T-cell (primary cell): ENCODE data around the gene A2M. TPM values are rescaled to one million over a fixed set of nuclear protein-coding genes. Genes with fewer than 3 reads are reported as not detected.

Source experiments
- ATAC-seq, 4 experiments: fragments of 200-7000 bp in 3 of 4; fragments of 150-1000 bp in 1 of 4; cut with Tn5 transposase; replicated peaks in 1 of 4; 1 replicate in 3 of 4; 2 replicates in 1 of 4; pipeline ENCODE4 v1.10.0; 2021; ENCODE audit warnings: moderate library complexity in 3 of 4, mild to moderate bottlenecking in 2 of 4, moderate number of reproducible peaks in 1 of 4
- CTCF ChIA-PET, 2 donors: fragments of 300-600 bp; sonication (Branson Sonifier 250); formaldehyde crosslinking; loops; one replicate each; lab custom pipeline; 2022; ENCODE audit warnings: antibody characterized with exemption in 2 of 2; lab: Charles Lee
- POLR2A ChIA-PET, 2 donors: fragments of 300-600 bp; sonication (Branson Sonifier 250); formaldehyde crosslinking; loops; one replicate each; lab custom pipeline; 2022; ENCODE audit warnings: antibody characterized with exemption in 2 of 2; lab: Charles Lee
- DNase-seq, 35 experiments: peaks; one replicate each; pipeline versions ENCODE4 v3.0.0 to v3.0.0-alpha.2; 2013 to 2023
- H3K27ac ChIP-seq: one replicate; pipeline ENCODE4 v1.5.1; 2013; ENCODE audit warnings: low read length
- H3K27me3 ChIP-seq, 2 experiments: replicated peaks in 1 of 2; 1 replicate in 1 of 2; 2 replicates in 1 of 2; pipeline versions ENCODE4 v1.6.1 to v1.7.0; 2013; ENCODE audit warnings: low read length in 1 of 2, mixed read lengths in 1 of 2; ENCODE audit not compliant: control insufficient read depth in 2 of 2, insufficient read depth in 2 of 2; ENCODE audit errors: extremely low read depth in 1 of 2
- H3K36me3 ChIP-seq, 2 donors: 1 replicate in 1 of 2; 2 replicates in 1 of 2; pipeline versions ENCODE4 v1.6.1 to v1.7.0; 2013; ENCODE audit warnings: low read length in 1 of 2; ENCODE audit not compliant: control insufficient read depth in 2 of 2, insufficient read depth in 1 of 2; ENCODE audit errors: extremely low read depth in 1 of 2
- H3K4me1 ChIP-seq, 2 experiments: 1 replicate in 1 of 2; 2 replicates in 1 of 2; pipeline versions ENCODE4 v1.6.1 to v1.7.0; 2013; ENCODE audit warnings: low read length in 2 of 2, mixed read lengths in 1 of 2; ENCODE audit not compliant: insufficient read depth in 2 of 2, control insufficient read depth in 1 of 2; ENCODE audit errors: extremely low read depth in 1 of 2
- H3K4me3 ChIP-seq, 2 donors: 1 replicate in 1 of 2; 2 replicates in 1 of 2; pipeline versions ENCODE4 v1.5.1 to v1.7.0; 2013; ENCODE audit warnings: mild to moderate bottlenecking in 2 of 2, low read length in 1 of 2, moderate library complexity in 1 of 2; ENCODE audit not compliant: control insufficient read depth in 1 of 2; ENCODE audit errors: extremely low read depth in 1 of 2
- H3K9me3 ChIP-seq: 2 replicates; pipeline ENCODE4 v1.7.0; 2013
- H3K27ac Mint-ChIP-seq, 2 donors: one replicate each; pipeline ENCODE4 v1.8.0; 2020 to 2021; ENCODE audit warnings: mild to moderate bottlenecking in 2 of 2, mixed read lengths in 2 of 2
- H3K27me3 Mint-ChIP-seq, 2 donors: one replicate each; pipeline ENCODE4 v1.8.0; 2021 to 2022; ENCODE audit warnings: mixed read lengths in 2 of 2
- H3K36me3 Mint-ChIP-seq: one replicate; pipeline ENCODE4 v1.8.0; 2021; ENCODE audit warnings: mixed read lengths
- H3K4me1 Mint-ChIP-seq, 3 donors: one replicate each; pipeline ENCODE4 v1.8.0; 2020 to 2022; ENCODE audit warnings: mixed read lengths in 3 of 3, mild to moderate bottlenecking in 1 of 3
- H3K4me3 Mint-ChIP-seq, 3 donors: one replicate each; pipeline ENCODE4 v1.8.0; 2020 to 2022; ENCODE audit warnings: mild to moderate bottlenecking in 3 of 3, mixed read lengths in 3 of 3, moderate library complexity in 3 of 3
- H3K9me3 Mint-ChIP-seq, 3 donors: one replicate each; pipeline ENCODE4 v1.8.0; 2020 to 2022; ENCODE audit warnings: mixed read lengths in 3 of 3
- WGBS: methylation state at CpG from one replicate; pipeline ENCODE4 v1.1.5; 2013; ENCODE audit warnings: missing lambda C conversion rate; ENCODE audit not compliant: insufficient coverage; 5-methylcytosine and 5-hydroxymethylcytosine counted together
- total RNA-seq, 35 experiments: library from RNA in 6 of 35; stranded (reverse) in 6 of 35; fragments of 120-200 nt in 1 of 35; gene quantifications; one replicate each; pipeline versions ENCODE4 v1.2.1 to v1.2.4 and lab custom pipeline; 2013 to 2026

Gene A2M
- total RNA-seq, 5 donors from 2014 or later (not counting 1 experiment from before 2014, with no cell fraction given), result 3.9 to 6.5 (median 4.9) TPM; not detected in 2

DNA sequence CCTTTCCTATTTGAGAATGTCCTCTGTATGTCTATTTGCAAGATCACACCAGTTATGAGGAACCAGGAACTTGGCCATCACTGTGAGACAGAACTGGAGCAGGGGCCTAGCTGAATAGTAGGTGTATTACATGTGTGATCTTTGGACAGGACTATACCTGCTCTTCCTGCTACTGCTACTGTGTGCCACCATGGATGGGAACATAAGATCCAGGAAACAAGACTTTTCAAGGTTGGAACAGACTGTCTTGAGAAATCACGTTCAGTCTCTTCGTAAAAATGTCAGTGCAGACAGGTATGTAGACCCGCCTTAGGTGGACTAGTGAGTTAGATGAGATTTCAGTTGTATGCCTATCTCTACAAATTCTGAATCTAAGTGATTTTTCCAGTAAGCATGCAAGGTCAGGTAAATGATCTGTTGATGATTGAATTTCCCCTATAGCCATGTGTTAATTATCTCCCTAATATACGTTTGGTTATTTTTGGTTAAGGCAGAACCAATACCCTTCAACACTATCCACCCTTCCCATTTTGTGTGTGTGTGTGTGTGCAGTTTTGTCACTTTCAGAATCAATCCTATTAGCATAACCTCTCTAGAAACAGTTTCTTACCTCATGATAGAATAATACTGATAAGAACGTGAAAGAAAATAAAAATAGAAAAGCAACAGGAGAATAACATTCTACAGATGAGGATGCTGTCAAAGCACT lies 7.1 kb downstream of the A2M start:
- H3K36me3 Mint-ChIP-seq, result peaks cover 41% of the 10 kb centered on the region
- H3K9me3 ChIP-seq, result no peaks in the 10 kb centered on the region
- H3K27ac ChIP-seq, result no peak overlapping the region
- no peak for ATAC-seq
- no peaks in the 10 kb centered on the region for H3K27me3 ChIP-seq
- POLR2A ChIA-PET, result no interaction called here
- H3K27ac Mint-ChIP-seq, result no peak overlapping the region
- CTCF ChIA-PET, result no interaction called here
- no peak for DNase-seq
- no peaks in the 10 kb centered on the region for H3K4me1 ChIP-seq
- H3K4me1 Mint-ChIP-seq, result peaks cover 0 to 8% (median 2%) of the 10 kb centered on the region in 3 donors
- no peak overlapping the region for H3K4me3 ChIP-seq
- H3K27me3 Mint-ChIP-seq, result no peaks in the 10 kb centered on the region
- H3K36me3 ChIP-seq, result peaks cover 0 to 11% of the 10 kb centered on the region in 2 donors
- no peaks in the 10 kb centered on the region for H3K9me3 Mint-ChIP-seq
- WGBS, result 100% methylated on average over 1 of the region's 5 CpGs
- no peak overlapping the region for H3K4me3 Mint-ChIP-seq

DNA sequence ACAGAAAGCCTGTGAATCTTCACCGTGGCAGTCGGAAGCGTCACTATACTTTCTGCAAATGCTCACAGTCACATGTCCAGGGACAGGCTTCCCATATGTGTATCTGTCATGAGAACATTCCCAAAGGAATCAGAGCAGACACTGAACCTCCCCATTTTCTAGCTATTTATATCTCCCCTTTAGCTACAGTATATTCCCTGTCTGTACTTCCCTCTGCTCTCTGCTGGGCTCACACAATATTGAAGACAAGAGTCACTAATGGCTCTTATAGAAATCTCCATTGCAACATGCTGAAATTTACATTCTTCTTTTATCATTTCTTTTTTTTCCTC lies 8.2 kb downstream of the A2M start:
- POLR2A ChIA-PET, result interaction anchor here (0.6 kb wide), 2 partner anchors 615 to 1904 kb away, joined by 3 read pairs; no protein-coding TSS in a partner anchor

DNA sequence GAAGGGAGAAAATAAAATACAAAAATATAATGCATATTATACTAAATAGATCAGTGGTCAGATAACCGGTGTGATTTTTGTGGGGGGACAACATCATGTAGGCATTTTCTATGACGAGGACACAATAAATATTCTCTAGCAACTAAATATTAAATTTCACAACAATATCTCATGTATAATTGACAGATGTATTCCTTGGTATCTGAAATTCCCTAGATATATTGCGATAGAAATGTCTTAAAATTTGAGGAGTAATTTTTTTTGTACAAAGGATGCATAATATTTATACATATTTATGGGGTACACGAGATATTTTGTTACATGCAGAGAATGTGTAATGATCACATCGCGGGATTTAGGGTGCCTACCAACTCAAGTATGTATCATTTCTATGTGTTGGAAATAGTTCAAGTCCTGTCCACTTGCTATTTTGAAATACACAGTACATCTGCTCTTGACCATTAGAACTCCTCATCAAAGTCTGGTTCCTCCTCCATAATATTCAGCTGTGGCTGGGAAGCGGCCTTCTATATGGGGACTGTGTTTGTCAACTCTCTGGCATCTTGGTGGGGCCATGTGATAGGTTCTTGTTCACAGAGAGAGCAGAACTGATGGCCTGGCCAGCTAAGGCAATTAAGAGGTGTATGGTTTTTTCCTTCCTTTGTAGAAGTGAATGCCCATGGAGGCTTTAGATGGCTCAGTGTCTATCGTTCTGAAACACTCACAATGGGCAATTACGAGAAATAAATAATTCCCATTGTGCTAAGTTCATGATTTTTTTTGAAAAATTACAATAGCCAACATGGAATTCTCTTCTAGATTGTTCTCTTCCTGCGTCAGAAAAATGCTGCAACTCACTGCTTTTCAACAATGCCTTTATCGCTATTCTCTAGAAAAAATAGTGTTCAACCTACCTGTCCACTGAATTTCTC lies 8.8 kb downstream of the A2M start:
- CTCF ChIA-PET, result no interaction called here
- POLR2A ChIA-PET, result interaction anchor here (0.6 kb wide), 3 partner anchors 24 to 1904 kb away, joined by 3 to 7 read pairs (median 3); no protein-coding TSS in a partner anchor

More for the DNA sequence above, 8.2 kb downstream of the A2M start:
- Mint-ChIP-seq H3K4me1 (peaks cover 0 to 2% (median 2%) of the 10 kb centered on the region in 3 donors), H3K4me3 (no peak overlapping the region), H3K9me3 (no peaks in the 10 kb centered on the region), H3K36me3 (peaks cover 33% of the 10 kb centered on the region), H3K27ac (no peak overlapping the region), H3K27me3 (no peaks in the 10 kb centered on the region)
- H3K27ac ChIP-seq, result no peak overlapping the region
- H3K4me1 ChIP-seq, result no peaks in the 10 kb centered on the region
- no peak for ATAC-seq
- H3K27me3 ChIP-seq, result no peaks in the 10 kb centered on the region
- H3K9me3 ChIP-seq, result no peaks in the 10 kb centered on the region
- peaks cover 0 to 2% of the 10 kb centered on the region in 2 donors for H3K36me3 ChIP-seq
- CTCF ChIA-PET, result no interaction called here
- no peak overlapping the region for H3K4me3 ChIP-seq
- WGBS, result 95% methylated on average over 3 of the region's 3 CpGs
- DNase-seq, result no peak

DNA sequence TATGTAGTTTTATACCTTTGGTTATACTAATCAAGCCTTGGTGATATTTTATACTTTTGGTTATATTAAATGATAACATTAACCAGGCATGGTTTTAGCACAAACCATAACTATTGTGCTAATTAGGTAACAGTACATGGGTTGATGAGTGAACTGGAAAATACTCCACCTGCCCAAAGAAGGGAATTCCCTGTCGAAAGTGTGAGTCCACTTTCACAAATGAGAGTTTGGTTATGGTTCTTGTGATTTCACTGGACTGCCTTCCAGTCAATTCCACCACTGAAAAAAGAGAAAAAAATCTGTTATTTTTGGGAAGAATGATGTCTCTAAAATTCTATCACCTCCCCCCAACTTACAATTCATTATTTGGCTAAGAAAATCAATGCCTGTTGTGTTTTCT lies 9.7 kb downstream of the A2M start:
- ATAC-seq, result no peak
- H3K4me1 Mint-ChIP-seq, result no peaks in the 10 kb centered on the region
- POLR2A ChIA-PET, result no interaction called here
- no peaks in the 10 kb centered on the region for H3K4me1 ChIP-seq
- no peaks in the 10 kb centered on the region for H3K27me3 Mint-ChIP-seq
- no peak for DNase-seq
- no peaks in the 10 kb centered on the region for H3K27me3 ChIP-seq
- H3K4me3 ChIP-seq, result no peak overlapping the region
- H3K36me3 Mint-ChIP-seq, result peaks cover 29% of the 10 kb centered on the region
- no peak overlapping the region for H3K27ac Mint-ChIP-seq
- peaks cover 0 to 3% of the 10 kb centered on the region in 2 donors for H3K36me3 ChIP-seq
- H3K4me3 Mint-ChIP-seq, result no peak overlapping the region
- no peak overlapping the region for H3K27ac ChIP-seq
- H3K9me3 ChIP-seq, result no peaks in the 10 kb centered on the region
- WGBS, result no CpG with 5 or more reads among the region's 1 CpG
- CTCF ChIA-PET, result no interaction called here
- H3K9me3 Mint-ChIP-seq, result no peaks in the 10 kb centered on the region

More for the DNA sequence above, 8.8 kb downstream of the A2M start:
- Mint-ChIP-seq H3K9me3 (no peaks in the 10 kb centered on the region), H3K27ac (no peak overlapping the region), H3K4me3 (no peak overlapping the region), H3K27me3 (no peaks in the 10 kb centered on the region), H3K4me1 (peaks cover 0 to 2% (median 2%) of the 10 kb centered on the region in 3 donors), H3K36me3 (peaks cover 30% of the 10 kb centered on the region)
- ATAC-seq (no peak), DNase-seq (no peak)
- H3K4me3 ChIP-seq, result no peak overlapping the region
- H3K27me3 ChIP-seq, result no peaks in the 10 kb centered on the region
- no peaks in the 10 kb centered on the region for H3K4me1 ChIP-seq
- H3K27ac ChIP-seq, result no peak overlapping the region
- peaks cover 0 to 2% of the 10 kb centered on the region in 2 donors for H3K36me3 ChIP-seq
- 100% methylated on average over 3 of the region's 11 CpGs for WGBS
- H3K9me3 ChIP-seq, result no peaks in the 10 kb centered on the region

DNA sequence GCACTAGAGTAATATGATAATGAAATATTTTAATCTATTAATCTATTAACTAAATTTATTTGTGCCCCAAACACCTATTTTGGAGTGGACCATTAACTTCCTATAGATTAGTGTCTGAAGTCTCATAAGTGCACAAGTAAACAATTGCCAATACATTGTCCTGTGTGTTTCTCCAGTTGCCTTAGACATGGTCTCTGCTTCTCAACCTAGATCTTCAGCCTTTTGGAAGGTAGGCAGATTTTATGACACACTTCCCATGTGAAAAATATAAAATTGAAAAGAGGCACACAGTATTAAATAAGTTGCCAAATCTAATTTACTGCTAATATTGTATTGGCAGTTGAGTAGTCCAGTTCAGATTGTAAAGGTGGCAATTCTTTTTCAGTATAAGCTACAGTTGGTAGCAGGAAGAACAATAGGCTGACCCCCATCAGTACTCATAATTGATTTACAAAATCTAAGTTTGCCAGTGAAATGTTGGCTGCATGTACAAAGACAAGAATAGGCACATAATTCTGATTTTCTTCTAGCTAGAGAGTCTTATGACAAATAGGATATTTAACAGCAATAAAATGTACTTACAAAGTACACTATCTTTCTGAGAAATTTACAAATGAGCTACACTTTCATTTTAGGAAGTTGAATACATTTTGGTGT lies 10.8 kb downstream of the A2M start:
- ATAC-seq, result no peak
- H3K36me3 Mint-ChIP-seq, result peaks cover 34% of the 10 kb centered on the region
- H3K36me3 ChIP-seq, result peaks cover 0 to 3% of the 10 kb centered on the region in 2 donors
- no peaks in the 10 kb centered on the region for H3K9me3 ChIP-seq
- no peak overlapping the region for H3K27ac Mint-ChIP-seq
- ChIA-PET POLR2A (no interaction called here), CTCF (no interaction called here)
- no peak for DNase-seq
- H3K4me3 ChIP-seq, result no peak overlapping the region
- H3K27me3 ChIP-seq, result no peaks in the 10 kb centered on the region
- no peaks in the 10 kb centered on the region for H3K27me3 Mint-ChIP-seq
- H3K27ac ChIP-seq, result no peak overlapping the region
- H3K4me1 Mint-ChIP-seq, result no peaks in the 10 kb centered on the region
- H3K4me3 Mint-ChIP-seq, result no peak overlapping the region
- no peaks in the 10 kb centered on the region for H3K9me3 Mint-ChIP-seq
- no peaks in the 10 kb centered on the region for H3K4me1 ChIP-seq

DNA sequence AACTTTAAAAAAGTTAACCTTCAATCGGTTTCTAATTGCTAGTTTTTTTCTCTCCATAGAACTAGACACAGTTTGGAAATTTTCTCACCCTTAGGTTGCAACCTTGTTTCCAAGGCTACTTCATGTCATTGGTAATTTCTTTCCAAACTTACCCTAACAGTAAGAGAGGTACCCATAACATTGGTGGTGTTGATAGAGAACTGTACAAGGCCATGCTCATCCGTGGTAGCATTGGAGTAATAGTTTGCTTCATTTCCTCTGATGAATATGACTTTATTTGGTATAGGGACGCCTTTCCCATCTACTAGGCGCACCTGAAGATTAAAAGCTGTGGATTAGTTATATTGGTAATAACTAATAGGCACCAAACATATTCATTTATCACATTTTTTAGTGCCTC lies 11.6 kb downstream of the A2M start:
- Mint-ChIP-seq H3K4me3 (no peak overlapping the region), H3K27me3 (no peaks in the 10 kb centered on the region), H3K36me3 (peaks cover 36% of the 10 kb centered on the region), H3K9me3 (no peaks in the 10 kb centered on the region), H3K4me1 (no peaks in the 10 kb centered on the region), H3K27ac (no peak overlapping the region)
- Histone ChIP-seq H3K4me1 (no peaks in the 10 kb centered on the region), H3K9me3 (no peaks in the 10 kb centered on the region), H3K36me3 (peaks cover 0 to 6% of the 10 kb centered on the region in 2 donors), H3K27ac (no peak overlapping the region), H3K27me3 (no peaks in the 10 kb centered on the region), H3K4me3 (no peak overlapping the region)
- no peak for ATAC-seq
- WGBS, result 80% methylated on average over 1 of the region's 4 CpGs
- no peak for DNase-seq
- CTCF ChIA-PET, result no interaction called here
- POLR2A ChIA-PET, result no interaction called here
